Liver (tissue), 3 donors: ENCODE data around the gene CLDN6.

ENCODE experiments used
- CTCF ChIP-seq: fragments of 150-350 bp; IDR thresholded peaks from 2 replicates; pipeline ENCODE4 v1.5.1; 2017; ENCODE audit warnings: improper control_type of control experiment, low read depth, low read length; ENCODE audit not compliant: missing input control
- GABPA ChIP-seq, 2 donors: IDR thresholded peaks in 1 of 2; conservative IDR thresholded peaks in 1 of 2; 2 replicates each; pipeline ENCODE4 v1.6.1; 2016; ENCODE audit warnings: antibody characterized with exemption in 2 of 2, mild to moderate bottlenecking in 1 of 2, moderate library complexity in 1 of 2
- JUND ChIP-seq, 2 donors: IDR thresholded peaks; 2 replicates each; pipeline ENCODE4 v1.6.1; 2016; ENCODE audit warnings: antibody characterized with exemption in 2 of 2
- RAD21 ChIP-seq, 2 donors: IDR thresholded peaks; 2 replicates each; pipeline ENCODE4 v1.6.1; 2016; ENCODE audit warnings: antibody characterized with exemption in 2 of 2, mild to moderate bottlenecking in 2 of 2
- REST ChIP-seq: IDR thresholded peaks from 2 replicates; pipeline ENCODE4 v1.6.1; 2016; ENCODE audit warnings: antibody characterized with exemption, mild to moderate bottlenecking
- TAF1 ChIP-seq: conservative IDR thresholded peaks from 2 replicates; pipeline ENCODE4 v1.6.1; 2016; ENCODE audit warnings: antibody characterized with exemption, mild to moderate bottlenecking
- YY1 ChIP-seq: IDR thresholded peaks from 2 replicates; pipeline ENCODE4 v1.6.1; 2016; ENCODE audit warnings: antibody characterized with exemption, mild to moderate bottlenecking
- TF ChIP-seq, protein P1 (sequence below): IDR thresholded peaks from 2 replicates; pipeline ENCODE4 v1.6.1; 2016; ENCODE audit warnings: antibody characterized with exemption
- donor health status: healthy.
- donor health status: healthy.

DNA sequence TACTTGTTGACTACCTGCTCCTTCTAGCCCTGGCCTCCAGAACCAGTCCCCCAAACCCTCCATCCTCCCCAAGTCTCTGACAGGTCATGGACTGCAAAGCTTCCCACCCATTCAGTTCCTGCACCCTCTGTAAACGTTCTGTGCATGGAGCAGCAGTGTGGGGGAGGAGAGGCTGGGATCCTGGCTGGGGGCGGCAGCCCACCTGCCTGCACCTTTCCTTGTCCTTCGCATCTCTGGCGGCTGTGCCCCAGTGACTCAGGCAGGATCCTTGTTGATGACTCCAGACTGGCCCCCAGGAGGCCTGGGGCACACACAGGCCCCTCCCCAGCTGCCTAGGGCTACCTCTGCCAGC lies 36.1 kb downstream of the CLDN6 start:
- no peak for TF ChIP-seq REST
- no peak for TF ChIP-seq CTCF
- TF ChIP-seq, protein P1, sequence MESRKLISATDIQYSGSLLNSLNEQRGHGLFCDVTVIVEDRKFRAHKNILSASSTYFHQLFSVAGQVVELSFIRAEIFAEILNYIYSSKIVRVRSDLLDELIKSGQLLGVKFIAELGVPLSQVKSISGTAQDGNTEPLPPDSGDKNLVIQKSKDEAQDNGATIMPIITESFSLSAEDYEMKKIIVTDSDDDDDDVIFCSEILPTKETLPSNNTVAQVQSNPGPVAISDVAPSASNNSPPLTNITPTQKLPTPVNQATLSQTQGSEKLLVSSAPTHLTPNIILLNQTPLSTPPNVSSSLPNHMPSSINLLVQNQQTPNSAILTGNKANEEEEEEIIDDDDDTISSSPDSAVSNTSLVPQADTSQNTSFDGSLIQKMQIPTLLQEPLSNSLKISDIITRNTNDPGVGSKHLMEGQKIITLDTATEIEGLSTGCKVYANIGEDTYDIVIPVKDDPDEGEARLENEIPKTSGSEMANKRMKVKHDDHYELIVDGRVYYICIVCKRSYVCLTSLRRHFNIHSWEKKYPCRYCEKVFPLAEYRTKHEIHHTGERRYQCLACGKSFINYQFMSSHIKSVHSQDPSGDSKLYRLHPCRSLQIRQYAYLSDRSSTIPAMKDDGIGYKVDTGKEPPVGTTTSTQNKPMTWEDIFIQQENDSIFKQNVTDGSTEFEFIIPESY = no peak
- TF ChIP-seq RAD21 (IDR thresholded peaks at IDR 0.05) = no peak
- no peak for TF ChIP-seq GABPA (IDR thresholded peaks at IDR 0.05 in 1 of 2, conservative IDR thresholded peaks at IDR 0.05 in 1 of 2)
- TF ChIP-seq TAF1 = no peak
- TF ChIP-seq JUND (IDR thresholded peaks at IDR 0.05) = no peak
- TF ChIP-seq YY1 = no peak
